Measurements from ENCODE around the gene ENPP6. TPM values are rescaled to one million over a fixed set of nuclear protein-coding genes. Genes with fewer than 3 reads are reported as not detected.

ENPP6 gene
- total and polyA plus RNA-seq, 8 donors: 0.05 to 1.5 (median 0.24) TPM; not detected in 3

- H3K4me1 ChIP-seq: no peaks in the 10 kb centered on the region
- no peak for ATAC-seq
- no peak for TF ChIP-seq CTCF (IDR thresholded peaks at IDR 0.05)
- H3K27me3 ChIP-seq: no peaks in the 10 kb centered on the region
- DNase-seq: no peak
- H3K27ac ChIP-seq: no peak overlapping the region
- no peaks in the 10 kb centered on the region for H3K9me3 ChIP-seq
- H3K36me3 ChIP-seq: no peaks in the 10 kb centered on the region
- 78 to 81% methylated on average over 17 of the region's 17 CpGs for WGBS, 2 donors
- no peak overlapping the region for H3K4me3 ChIP-seq
- intact Hi-C loops (cut with DNase I): loop anchor here in 2 of 3 donors (2.0 to 10.0 kb wide), 3 partner anchors 333 to 697 kb away; no protein-coding TSS in a partner anchor
- no peak for FAIRE-seq
Observed at GRCh38 chr4:184169225-184169867, 48.3 kb downstream of the ENPP6 start.

GRCh38 chr4:184168406-184169019 is 49.2 kb downstream of the ENPP6 start:
- H3K27me3 ChIP-seq: no peaks in the 10 kb centered on the region
- FAIRE-seq: no peak
- ATAC-seq: peak; percentile 96 to 99 (median 98)
- TF ChIP-seq CTCF (IDR thresholded peaks at IDR 0.05): peak; percentile 86 to 97 (median 95)
- no peak overlapping the region for H3K27ac ChIP-seq
- DNase-seq: peak; percentile 47 to 94 (median 80)
- WGBS, 2 donors: 19 to 20% methylated on average over 33 of the region's 33 CpGs
- H3K9me3 ChIP-seq: no peaks in the 10 kb centered on the region
- no peak overlapping the region for H3K4me3 ChIP-seq
- H3K36me3 ChIP-seq: no peaks in the 10 kb centered on the region
- H3K4me1 ChIP-seq: no peaks in the 10 kb centered on the region
- intact Hi-C loops (cut with DNase I): loop anchor here in 2 of 3 donors (2.0 to 10.0 kb wide), 3 partner anchors 332 to 696 kb away; no protein-coding TSS in a partner anchor

DNA sequence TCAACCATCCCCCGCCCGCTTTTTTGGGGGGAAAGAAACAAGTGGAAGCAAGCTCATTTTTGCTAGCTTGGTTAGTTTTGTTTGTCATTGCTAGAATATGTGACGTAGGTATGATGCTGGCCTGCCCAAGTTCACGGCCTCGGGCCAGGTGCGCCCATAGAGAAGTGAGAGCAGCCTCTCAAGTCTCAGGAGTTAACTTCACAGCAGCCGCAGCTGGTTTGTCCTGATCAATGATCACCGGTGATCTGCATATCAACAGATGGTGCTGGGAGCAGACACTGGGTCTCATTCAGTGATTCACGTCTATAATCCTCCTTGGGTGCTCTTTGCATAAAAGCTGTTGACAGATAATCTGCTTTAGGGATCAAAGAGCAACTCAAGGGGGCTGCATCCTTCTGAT is 50.1 kb downstream of the ENPP6 start:
- FAIRE-seq (no peak), DNase-seq (no peak), ATAC-seq (no peak)
- Histone ChIP-seq H3K9me3 (no peaks in the 10 kb centered on the region), H3K4me3 (no peak overlapping the region), H3K4me1 (no peaks in the 10 kb centered on the region), H3K27me3 (no peaks in the 10 kb centered on the region), H3K36me3 (no peaks in the 10 kb centered on the region), H3K27ac (no peak overlapping the region)
- TF ChIP-seq CTCF (IDR thresholded peaks at IDR 0.05): no peak
- intact Hi-C loops (cut with DNase I): loop anchor here in 2 of 3 donors (5.0 to 10.0 kb wide), 2 partner anchors 693 to 695 kb away; no protein-coding TSS in a partner anchor
- 72 to 81% methylated on average over 9 of the region's 9 CpGs for WGBS, 2 donors

- WGBS, 2 donors: 61 to 75% methylated on average over 6 of the region's 6 CpGs
- FAIRE-seq (no peak), DNase-seq (no peak), ATAC-seq (no peak)
- H3K4me1 ChIP-seq: no peaks in the 10 kb centered on the region
- no peak overlapping the region for H3K27ac ChIP-seq
- H3K4me3 ChIP-seq: no peak overlapping the region
- intact Hi-C loops (cut with DNase I): loop anchor here in 2 of 3 donors (5.0 to 10.0 kb wide), 2 partner anchors 692 to 694 kb away; no protein-coding TSS in a partner anchor
- H3K9me3 ChIP-seq: no peaks in the 10 kb centered on the region
- H3K36me3 ChIP-seq: no peaks in the 10 kb centered on the region
- TF ChIP-seq CTCF (IDR thresholded peaks at IDR 0.05): no peak
- no peaks in the 10 kb centered on the region for H3K27me3 ChIP-seq
Observed at GRCh38 chr4:184166736-184167135, 50.9 kb downstream of the ENPP6 start.

DNA sequence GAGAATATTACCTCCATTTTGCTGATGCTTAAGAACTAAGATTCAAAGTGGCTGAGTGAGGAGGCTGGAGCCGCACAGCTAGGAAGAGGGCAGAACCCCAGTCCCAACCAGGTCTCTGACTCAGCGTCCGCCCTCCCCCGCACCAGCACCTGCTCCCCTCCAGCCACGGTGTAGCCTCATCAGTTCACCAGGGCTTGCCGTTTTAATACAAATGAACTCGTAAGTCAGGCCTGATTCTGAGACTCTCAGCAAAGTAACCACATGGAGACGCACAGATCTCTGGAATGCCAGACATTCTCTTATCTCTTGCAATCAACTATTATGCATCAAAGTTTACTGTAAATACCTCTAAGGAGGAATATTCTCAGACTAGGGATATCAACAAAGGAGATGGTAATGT is 52.4 kb downstream of the ENPP6 start:
- Histone ChIP-seq H3K4me1 (no peaks in the 10 kb centered on the region), H3K4me3 (no peak overlapping the region), H3K27ac (no peak overlapping the region), H3K27me3 (no peaks in the 10 kb centered on the region), H3K9me3 (no peaks in the 10 kb centered on the region), H3K36me3 (no peaks in the 10 kb centered on the region)
- TF ChIP-seq CTCF (IDR thresholded peaks at IDR 0.05): no peak
- no peak for ATAC-seq
- intact Hi-C loops (cut with DNase I): loop anchor here in 2 of 3 donors (5.0 to 10.0 kb wide), 2 partner anchors 690 to 693 kb away; no protein-coding TSS in a partner anchor
- no peak for FAIRE-seq
- no peak for DNase-seq
- WGBS, 2 donors: 51 to 52% methylated on average over 8 of the region's 8 CpGs
